Upper lobe of left lung (tissue), 4 donors: ENCODE results near the gene CHRM3.

ENCODE experiments used
- POLR2A ChIP-seq, 4 donors: fragments of 450-650 bp; IDR thresholded peaks; one replicate each; pipeline ENCODE4 v1.5.1; 2016 to 2017; ENCODE audit warnings: antibody characterized with exemption in 4 of 4, mild to moderate bottlenecking in 2 of 4
- TF ChIP-seq, protein P1 (sequence below), 6 experiments: fragments of 450-650 bp in 4 of 6; fragments of 200-600 bp in 2 of 6; sonication (generic) in 2 of 6; IDR thresholded peaks; one replicate each; pipeline ENCODE4 v1.5.1; 2016 to 2019; ENCODE audit warnings: antibody characterized with exemption in 6 of 6

DNA sequence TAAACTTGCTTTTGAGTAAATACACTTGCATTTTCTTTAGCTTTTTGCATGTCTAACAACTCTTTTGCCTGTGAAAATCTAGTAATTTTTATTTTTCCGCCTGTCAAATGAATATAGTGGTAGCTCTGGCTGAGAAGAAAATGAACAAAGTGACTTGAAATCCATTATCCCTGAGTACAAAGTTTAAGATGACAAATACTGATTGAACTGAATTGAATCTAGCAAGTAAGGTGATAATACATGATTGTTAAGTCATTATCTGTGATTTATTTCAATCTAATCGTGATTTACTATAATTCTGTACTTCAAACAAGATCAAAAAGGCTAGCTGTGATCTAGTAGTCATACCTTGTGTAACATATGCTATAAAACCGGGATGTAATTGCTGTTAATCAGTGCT is 42.8 kb downstream of the CHRM3 start:
- TF ChIP-seq POLR2A (IDR thresholded peaks at IDR 0.05), result no peak
- TF ChIP-seq, protein P1, sequence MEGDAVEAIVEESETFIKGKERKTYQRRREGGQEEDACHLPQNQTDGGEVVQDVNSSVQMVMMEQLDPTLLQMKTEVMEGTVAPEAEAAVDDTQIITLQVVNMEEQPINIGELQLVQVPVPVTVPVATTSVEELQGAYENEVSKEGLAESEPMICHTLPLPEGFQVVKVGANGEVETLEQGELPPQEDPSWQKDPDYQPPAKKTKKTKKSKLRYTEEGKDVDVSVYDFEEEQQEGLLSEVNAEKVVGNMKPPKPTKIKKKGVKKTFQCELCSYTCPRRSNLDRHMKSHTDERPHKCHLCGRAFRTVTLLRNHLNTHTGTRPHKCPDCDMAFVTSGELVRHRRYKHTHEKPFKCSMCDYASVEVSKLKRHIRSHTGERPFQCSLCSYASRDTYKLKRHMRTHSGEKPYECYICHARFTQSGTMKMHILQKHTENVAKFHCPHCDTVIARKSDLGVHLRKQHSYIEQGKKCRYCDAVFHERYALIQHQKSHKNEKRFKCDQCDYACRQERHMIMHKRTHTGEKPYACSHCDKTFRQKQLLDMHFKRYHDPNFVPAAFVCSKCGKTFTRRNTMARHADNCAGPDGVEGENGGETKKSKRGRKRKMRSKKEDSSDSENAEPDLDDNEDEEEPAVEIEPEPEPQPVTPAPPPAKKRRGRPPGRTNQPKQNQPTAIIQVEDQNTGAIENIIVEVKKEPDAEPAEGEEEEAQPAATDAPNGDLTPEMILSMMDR (IDR thresholded peaks at IDR 0.05), result no peak
